HepG2 (cell line): Measurements from ENCODE around the gene ARHGEF3.

Experiments used
- DPF2 ChIP-seq: sonication (generic); formaldehyde crosslinking; IDR thresholded peaks from 2 replicates; pipeline ENCODE4 v1.4.0; 2020; ENCODE audit warnings: mild to moderate bottlenecking, low read depth, missing genetic modification reagents, borderline replicate concordance
- NBN ChIP-seq: fragments of 450-650 bp; conservative IDR thresholded peaks from 2 replicates; pipeline ENCODE4 v1.6.1; 2017
- NKX3-1 ChIP-seq: sonication (generic); formaldehyde crosslinking; IDR thresholded peaks from 2 replicates; pipeline ENCODE4 v1.5.0; 2020; ENCODE audit warnings: missing genetic modification reagents
- POLR2AphosphoS5 ChIP-seq: IDR thresholded peaks from 2 replicates; pipeline ENCODE4 v1.6.1; 2012; ENCODE audit warnings: low read depth, low read length
- TARDBP ChIP-seq: sonication (generic); formaldehyde crosslinking; IDR thresholded peaks from 2 replicates; pipeline ENCODE4 v1.8.0; 2022; ENCODE audit warnings: mild to moderate bottlenecking, missing genetic modification reagents
- ZNF263 ChIP-seq: sonication (generic); formaldehyde crosslinking; IDR thresholded peaks from 2 replicates; pipeline ENCODE4 v1.4.0; 2020; ENCODE audit warnings: missing genetic modification reagents
- TF ChIP-seq, protein P1 (sequence below): sonication (generic); formaldehyde crosslinking; IDR thresholded peaks from 2 replicates; pipeline ENCODE4 v1.5.0; 2020; ENCODE audit warnings: mild to moderate bottlenecking, missing genetic modification reagents, moderate library complexity
- TF ChIP-seq, protein P2 (sequence below): sonication (generic); formaldehyde crosslinking; conservative IDR thresholded peaks from 2 replicates; pipeline ENCODE4 v1.8.0; 2022; ENCODE audit warnings: missing genetic modification reagents

DNA sequence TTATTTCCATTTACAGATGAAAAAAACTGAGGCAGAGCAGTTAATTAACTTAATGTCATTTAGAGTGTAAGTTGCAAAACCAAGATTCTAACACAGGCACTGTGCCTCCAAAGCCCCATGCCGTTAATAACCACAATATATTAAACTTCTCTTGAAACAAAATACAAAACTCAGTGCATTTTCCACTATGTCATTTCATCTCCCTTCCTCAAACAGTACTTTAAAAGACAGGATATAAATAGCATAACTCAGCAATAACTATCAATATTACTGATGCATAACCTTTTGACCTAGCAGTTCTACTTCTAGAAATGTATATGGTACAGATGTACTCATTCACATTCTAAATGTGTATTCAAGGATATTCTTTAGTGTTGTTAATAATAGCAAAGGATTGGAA is 113.6 kb downstream of the ARHGEF3 start:
- TF ChIP-seq DPF2 (CRISPR knock-in tag) (no peak), ZNF263 (no peak), POLR2AphosphoS5 (no peak), NBN (no peak), NKX3-1 (CRISPR knock-in tag) (no peak), TARDBP (CRISPR knock-in tag) (no peak)
- TF ChIP-seq, protein P1, sequence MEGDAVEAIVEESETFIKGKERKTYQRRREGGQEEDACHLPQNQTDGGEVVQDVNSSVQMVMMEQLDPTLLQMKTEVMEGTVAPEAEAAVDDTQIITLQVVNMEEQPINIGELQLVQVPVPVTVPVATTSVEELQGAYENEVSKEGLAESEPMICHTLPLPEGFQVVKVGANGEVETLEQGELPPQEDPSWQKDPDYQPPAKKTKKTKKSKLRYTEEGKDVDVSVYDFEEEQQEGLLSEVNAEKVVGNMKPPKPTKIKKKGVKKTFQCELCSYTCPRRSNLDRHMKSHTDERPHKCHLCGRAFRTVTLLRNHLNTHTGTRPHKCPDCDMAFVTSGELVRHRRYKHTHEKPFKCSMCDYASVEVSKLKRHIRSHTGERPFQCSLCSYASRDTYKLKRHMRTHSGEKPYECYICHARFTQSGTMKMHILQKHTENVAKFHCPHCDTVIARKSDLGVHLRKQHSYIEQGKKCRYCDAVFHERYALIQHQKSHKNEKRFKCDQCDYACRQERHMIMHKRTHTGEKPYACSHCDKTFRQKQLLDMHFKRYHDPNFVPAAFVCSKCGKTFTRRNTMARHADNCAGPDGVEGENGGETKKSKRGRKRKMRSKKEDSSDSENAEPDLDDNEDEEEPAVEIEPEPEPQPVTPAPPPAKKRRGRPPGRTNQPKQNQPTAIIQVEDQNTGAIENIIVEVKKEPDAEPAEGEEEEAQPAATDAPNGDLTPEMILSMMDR (CRISPR knock-in tag) = no peak
- TF ChIP-seq, protein P2, sequence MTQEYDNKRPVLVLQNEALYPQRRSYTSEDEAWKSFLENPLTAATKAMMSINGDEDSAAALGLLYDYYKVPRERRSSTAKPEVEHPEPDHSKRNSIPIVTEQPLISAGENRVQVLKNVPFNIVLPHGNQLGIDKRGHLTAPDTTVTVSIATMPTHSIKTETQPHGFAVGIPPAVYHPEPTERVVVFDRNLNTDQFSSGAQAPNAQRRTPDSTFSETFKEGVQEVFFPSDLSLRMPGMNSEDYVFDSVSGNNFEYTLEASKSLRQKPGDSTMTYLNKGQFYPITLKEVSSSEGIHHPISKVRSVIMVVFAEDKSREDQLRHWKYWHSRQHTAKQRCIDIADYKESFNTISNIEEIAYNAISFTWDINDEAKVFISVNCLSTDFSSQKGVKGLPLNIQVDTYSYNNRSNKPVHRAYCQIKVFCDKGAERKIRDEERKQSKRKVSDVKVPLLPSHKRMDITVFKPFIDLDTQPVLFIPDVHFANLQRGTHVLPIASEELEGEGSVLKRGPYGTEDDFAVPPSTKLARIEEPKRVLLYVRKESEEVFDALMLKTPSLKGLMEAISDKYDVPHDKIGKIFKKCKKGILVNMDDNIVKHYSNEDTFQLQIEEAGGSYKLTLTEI (CRISPR knock-in tag) = no peak
